SH-SY5Y (cell line): Measurements from ENCODE around the gene SCAF11.

Source experiments
- GATA2 ChIP-seq: IDR thresholded peaks from 2 replicates; pipeline ENCODE4 v1.6.1; 2011; ENCODE audit warnings: mild to moderate bottlenecking, low read depth, low read length
- GATA3 ChIP-seq: IDR thresholded peaks from 2 replicates; pipeline ENCODE4 v1.6.1; 2011; ENCODE audit warnings: low read depth, mild to moderate bottlenecking, low read length, moderate library complexity

The SCAF11 gene

GRCh38 chr12:45986641-45987339 is 3.6 kb downstream of the SCAF11 start:
- TF ChIP-seq GATA2, result no peak
- TF ChIP-seq GATA3, result no peak

DNA sequence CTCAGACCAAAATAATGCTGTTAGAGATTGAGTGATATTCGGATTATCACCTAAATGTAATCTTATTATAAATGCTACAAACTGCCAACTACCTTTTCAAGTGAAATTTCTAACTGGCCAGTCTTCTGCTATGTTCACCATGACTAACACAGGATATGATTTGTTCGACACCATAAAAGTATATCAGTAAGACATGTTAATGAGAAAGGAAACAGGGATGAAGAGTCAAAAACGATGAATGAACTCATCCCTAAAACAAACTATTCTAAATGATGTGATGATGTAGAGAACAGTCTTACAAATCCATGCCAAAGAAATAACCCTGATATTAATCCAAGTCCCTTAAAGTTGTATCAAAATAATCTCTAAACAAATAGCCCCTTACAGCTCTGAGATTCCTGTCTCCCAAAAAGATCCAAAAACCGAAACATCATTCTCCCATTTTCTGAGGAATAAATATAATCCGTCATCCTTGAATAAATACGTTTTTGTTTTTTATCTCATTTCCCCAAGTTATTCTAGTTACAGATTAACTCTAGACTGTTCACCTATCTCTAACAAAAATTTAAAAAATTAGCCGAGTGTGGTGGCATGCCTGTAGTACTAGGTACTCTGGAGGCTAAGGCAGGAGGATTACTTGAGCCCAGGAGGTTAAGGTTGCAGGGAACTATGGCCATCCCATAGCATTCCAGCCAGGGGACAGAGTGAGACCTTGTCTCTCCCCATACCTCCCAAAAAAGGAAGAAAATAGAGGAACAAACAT is 9.1 kb downstream of the SCAF11 start:
- TF ChIP-seq GATA3 (no peak), GATA2 (no peak)

DNA sequence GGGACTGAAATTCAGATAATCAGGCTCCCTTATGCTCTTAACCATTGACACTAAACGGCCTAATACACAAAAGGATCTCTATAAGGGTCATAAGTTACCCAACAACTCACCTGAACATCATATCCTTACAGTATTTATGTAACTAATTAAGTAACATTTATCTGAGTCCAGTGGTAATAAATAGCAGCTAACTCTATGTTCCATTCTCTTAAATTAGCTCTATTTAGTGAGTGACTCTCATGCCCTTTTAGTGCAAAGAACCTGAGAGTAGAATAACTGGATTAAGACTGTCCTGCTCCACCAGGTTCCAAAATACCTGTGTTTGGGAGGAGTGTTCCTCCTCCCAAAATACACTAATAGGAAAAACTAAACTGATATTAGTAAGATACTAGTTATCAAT is 9.8 kb downstream of the SCAF11 start:
- TF ChIP-seq GATA2, result no peak
- TF ChIP-seq GATA3, result no peak

DNA sequence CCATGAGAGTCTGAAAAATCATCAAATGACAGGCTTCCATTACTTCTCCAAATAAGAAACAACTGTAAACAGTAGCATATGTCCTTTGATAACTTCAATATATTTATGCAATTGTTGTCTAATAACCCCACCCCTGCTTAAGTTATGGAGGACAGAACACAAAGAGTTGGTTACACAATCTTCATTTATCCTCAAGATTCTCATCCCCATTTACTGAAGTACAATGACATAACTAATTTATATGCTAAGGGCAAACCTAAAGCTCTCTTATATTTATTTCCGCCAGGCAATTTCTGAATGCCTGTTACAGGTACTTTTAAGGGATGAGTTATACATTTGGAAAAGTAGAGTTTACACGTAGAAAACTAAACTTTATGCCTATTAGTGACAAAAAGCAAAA is 12.3 kb downstream of the SCAF11 start:
- TF ChIP-seq GATA3, result no peak

DNA sequence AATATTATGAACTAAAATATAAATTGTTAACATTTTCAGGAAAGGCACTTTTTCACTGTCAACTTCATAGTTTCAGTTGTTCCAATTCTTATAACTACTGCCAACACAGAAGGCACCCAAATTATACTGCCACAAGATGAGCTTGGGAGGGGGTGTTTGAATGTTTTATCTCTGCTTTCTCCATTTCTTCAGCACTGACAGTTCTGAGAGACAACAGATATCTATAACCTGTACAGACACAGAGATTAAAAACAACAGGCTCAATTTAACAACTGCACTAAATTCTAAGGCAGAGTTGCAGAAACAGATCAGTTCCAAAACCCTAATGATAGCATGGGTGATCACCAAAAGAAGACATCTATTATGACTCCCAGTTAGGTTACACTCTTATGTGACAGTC is 12.8 kb downstream of the SCAF11 start:
- TF ChIP-seq GATA2, result no peak
- no peak for TF ChIP-seq GATA3

DNA sequence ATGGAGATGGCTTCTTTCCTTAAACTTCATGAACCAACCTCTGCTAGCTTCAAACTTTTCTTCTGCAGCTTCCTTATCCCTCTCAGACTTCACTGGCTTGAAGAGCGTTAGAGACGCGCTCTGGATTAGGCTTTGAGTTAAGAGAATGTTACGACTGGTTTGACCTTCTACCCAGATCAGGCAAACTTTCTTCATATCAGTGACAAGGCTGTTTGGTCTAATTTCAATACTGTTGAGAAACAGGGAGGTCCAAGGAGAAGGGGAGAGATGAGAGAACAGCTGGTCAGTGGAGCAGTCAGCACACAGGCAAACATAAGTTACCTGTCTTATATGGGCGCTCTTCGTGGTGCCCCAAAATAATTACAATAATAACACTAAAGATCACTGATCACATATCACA is 14.9 kb downstream of the SCAF11 start:
- TF ChIP-seq GATA3 (no peak), GATA2 (no peak)

- TF ChIP-seq GATA2 (no peak), GATA3 (no peak)
Observed at GRCh38 chr12:45974883-45975282, 15.5 kb downstream of the SCAF11 start.

DNA sequence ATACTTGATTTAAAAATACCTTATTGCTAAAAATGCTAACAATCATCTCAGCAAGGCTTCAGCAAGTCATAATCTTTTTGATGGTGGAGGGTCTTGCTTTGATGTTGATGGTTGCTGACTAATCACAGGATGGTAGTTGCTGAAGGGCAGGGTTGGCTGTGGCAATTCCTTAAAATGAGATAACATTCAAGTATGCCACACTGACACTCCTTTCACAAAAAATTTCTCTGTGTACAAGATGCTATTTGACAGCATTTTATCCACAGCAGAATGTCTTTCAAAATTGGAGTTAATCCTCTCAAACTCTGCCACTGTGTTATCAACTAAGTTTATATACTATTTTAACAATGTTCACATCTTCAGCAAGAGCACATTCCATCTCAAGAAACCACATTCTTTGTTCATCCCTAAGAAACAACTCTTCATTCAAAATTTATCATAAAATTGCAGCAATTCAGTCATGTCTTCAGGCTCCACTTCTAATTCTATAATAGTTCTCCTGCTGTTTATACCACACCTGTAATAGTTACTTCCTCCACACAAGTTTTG is 16.1 kb downstream of the SCAF11 start:
- TF ChIP-seq GATA3, result no peak
- TF ChIP-seq GATA2, result no peak

DNA sequence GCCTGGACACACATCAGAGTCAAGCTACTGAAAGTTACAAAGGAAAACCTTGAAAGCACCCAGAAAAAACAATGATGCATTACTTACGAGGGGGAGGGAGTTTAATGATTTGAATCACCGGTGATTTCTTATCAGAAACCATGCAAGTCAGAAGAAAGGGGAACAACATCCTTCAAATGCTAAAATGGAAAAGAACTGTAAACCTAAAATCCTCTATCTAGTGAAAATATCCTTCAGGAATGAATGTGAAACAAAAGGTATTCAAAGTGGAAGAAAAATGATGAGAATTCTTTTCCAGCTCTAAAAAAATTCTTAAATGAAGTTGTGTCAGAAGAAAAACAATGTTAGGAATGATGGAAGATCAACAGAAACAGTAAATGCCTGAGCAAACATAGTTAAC is 16.8 kb downstream of the SCAF11 start:
- TF ChIP-seq GATA3 (no peak), GATA2 (no peak)

GRCh38 chr12:45970391-45970790 is 20.0 kb downstream of the SCAF11 start:
- TF ChIP-seq GATA2 (no peak), GATA3 (no peak)

DNA sequence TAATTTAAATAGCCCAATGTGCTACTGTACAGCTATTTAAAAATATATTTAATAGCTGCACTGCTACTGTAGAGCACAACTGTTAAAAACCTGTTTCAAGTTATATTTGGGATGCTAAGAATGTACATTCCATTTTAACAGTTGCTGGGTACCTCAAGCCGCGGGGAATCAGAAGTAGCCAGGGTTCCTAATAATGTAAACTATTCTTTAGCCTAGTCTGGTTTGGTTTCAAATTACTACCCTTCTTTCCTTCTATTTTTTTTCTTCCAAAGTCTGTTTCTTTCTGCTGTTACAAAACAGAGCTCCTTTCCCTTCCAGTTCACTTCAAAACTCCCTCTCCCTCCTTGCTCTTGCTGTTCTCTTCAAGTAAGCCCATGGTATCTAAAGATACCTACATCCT is 21.3 kb downstream of the SCAF11 start:
- TF ChIP-seq GATA3, result no peak
- no peak for TF ChIP-seq GATA2

DNA sequence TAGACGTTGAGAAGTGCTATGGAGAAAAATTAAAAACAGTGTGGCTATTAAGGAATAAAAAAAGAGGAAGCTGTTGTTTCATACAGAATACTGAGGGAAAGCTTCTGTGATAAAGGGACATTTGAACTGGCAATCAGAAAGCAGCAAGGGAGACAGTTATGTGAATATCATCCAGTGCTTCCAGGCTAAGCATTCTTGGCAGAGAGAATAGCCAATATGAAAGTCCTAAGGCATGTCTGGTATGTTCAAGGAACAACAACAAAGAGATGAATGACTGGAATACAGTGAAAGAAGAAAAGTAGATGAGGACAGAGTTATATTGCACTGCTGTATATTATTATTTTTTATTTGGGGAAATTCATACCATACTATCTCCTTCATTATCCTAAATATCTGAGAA is 23.9 kb downstream of the SCAF11 start:
- TF ChIP-seq GATA2, result no peak
- no peak for TF ChIP-seq GATA3

DNA sequence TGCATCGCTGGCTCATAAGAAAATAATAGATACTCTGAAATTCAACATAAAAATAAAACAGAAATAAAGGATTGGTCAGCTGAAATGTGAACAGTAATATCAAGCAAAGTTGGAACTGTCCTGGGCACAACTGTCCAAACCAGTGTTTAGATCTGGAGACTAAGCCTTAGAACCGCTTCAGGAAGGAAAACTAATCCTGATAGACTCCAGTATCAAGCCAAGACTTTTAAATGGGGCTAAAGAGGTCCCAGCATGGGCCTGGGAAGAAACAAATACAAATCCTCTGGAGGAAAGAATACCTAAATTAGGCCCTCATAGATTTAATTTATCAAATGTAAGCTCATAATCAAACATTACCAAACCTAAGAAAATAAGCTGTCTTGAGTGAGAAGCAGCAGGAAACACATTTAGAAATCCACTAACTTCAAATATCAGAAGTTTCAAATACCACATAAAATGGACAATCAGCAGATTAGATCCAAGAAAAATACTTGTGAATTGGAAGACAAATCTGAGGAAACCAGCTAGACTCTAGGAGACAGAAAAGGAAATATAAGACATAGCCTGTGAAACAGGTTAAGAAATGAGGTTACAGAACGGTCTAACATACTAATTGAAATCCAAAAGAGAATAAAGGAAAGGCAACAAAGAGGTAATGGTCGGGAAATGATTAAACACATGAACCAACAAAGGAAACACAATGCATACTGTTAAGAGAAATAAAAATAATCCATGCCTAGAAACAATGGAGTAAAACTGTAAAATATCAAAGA is 27.6 kb downstream of the SCAF11 start:
- TF ChIP-seq GATA2, result no peak
- no peak for TF ChIP-seq GATA3

DNA sequence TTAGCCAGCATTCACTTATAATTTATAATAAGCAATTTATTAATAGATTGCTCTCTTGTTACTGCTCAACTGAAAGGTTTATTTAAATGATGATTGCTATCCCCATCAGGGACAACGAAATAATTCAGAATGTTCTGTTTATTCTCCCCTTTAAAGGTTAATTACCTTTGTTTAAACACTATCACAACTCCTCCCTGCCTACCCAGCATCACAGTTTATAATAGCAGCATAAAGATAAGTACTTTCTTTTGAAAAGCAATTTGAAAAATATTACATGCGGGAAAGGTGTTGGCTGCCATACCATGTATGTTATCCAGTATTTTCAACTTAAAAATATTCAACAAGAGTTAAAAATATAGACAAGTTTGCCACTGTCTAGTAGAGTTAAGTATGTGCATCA is 30.6 kb downstream of the SCAF11 start:
- TF ChIP-seq GATA3, result no peak
- TF ChIP-seq GATA2, result no peak

GRCh38 chr12:45959025-45959424 is 31.3 kb downstream of the SCAF11 start:
- no peak for TF ChIP-seq GATA3
- no peak for TF ChIP-seq GATA2
